GM18951 (cell line): ENCODE measurements around the gene CNTD1.
A peak's percentile ranks its signal among the peaks of the same experiment; 100 is the strongest.

Experiments
- POLR2A ChIP-seq: IDR thresholded peaks from 4 replicates; pipeline ENCODE4 v1.6.1; 2011; ENCODE audit warnings: mild to moderate bottlenecking; ENCODE audit not compliant: insufficient read length, insufficient read depth; ENCODE audit errors: extremely low read depth
- in situ Hi-C: fragments of 300-500 bp; cut with MboI; formaldehyde crosslinking; loops from one replicate; pipeline ENCODE4 v1.12.0; 2022; ENCODE audit warnings: low sequenced_read_pairs, mixed read lengths, inconsistent platforms; ENCODE audit not compliant: unreplicated experiment

The CNTD1 gene

GRCh38 chr17:42809250-42809649 is 10.6 kb downstream of the CNTD1 start:
- TF ChIP-seq POLR2A = no peak
- in situ Hi-C loops = no loop called here

- no peak for TF ChIP-seq POLR2A
- in situ Hi-C loops = no loop called here
Observed at GRCh38 chr17:42814633-42815399, 16.2 kb downstream of the CNTD1 start.

GRCh38 chr17:42817866-42818265 is 19.2 kb downstream of the CNTD1 start:
- TF ChIP-seq POLR2A = no peak
- in situ Hi-C loops = no loop called here

- in situ Hi-C loops = no loop called here
- TF ChIP-seq POLR2A = no peak
Observed at GRCh38 chr17:42818379-42818778, 19.7 kb downstream of the CNTD1 start.

- in situ Hi-C loops = no loop called here
- no peak for TF ChIP-seq POLR2A
Observed at GRCh38 chr17:42819939-42820535, 21.4 kb downstream of the CNTD1 start.

GRCh38 chr17:42821176-42821575 is 22.5 kb downstream of the CNTD1 start:
- in situ Hi-C loops = no loop called here
- no peak for TF ChIP-seq POLR2A

- in situ Hi-C loops = no loop called here
- TF ChIP-seq POLR2A = no peak
Observed at GRCh38 chr17:42827472-42827871, 28.8 kb downstream of the CNTD1 start.

- in situ Hi-C loops = no loop called here
- no peak for TF ChIP-seq POLR2A
Observed at GRCh38 chr17:42830971-42831370, 32.3 kb downstream of the CNTD1 start.

GRCh38 chr17:42832213-42832933 is 33.7 kb downstream of the CNTD1 start:
- in situ Hi-C loops = no loop called here
- TF ChIP-seq POLR2A = no peak

GRCh38 chr17:42832934-42833766 is 34.5 kb downstream of the CNTD1 start, which contains the start of gene PSME3:
Gene PSME3, plus strand, starts transcription at chr17:42833397. Its CDS starts 235 bp downstream, at chr17:42833632.
- in situ Hi-C loops = no loop called here

GRCh38 chr17:42833767-42834422 is 35.2 kb downstream of the CNTD1 start:
- no peak for TF ChIP-seq POLR2A
- in situ Hi-C loops = no loop called here

More at GRCh38 chr17:42832934-42833766, 34.5 kb downstream of the CNTD1 start, which contains the start of gene PSME3:
- peak; percentile 97 for TF ChIP-seq POLR2A

GRCh38 chr17:42835732-42836131 is 37.1 kb downstream of the CNTD1 start:
- TF ChIP-seq POLR2A = no peak
- in situ Hi-C loops = no loop called here

GRCh38 chr17:42841975-42842685 is 43.5 kb downstream of the CNTD1 start:
- in situ Hi-C loops = no loop called here
- no peak for TF ChIP-seq POLR2A
